ENCODE data around the gene KCTD18.

Gene KCTD18

GRCh38 chr2:200498402-200499162, 11.3 kb downstream of the KCTD18 start:
- no peaks in the 10 kb centered on the region for H3K79me1 ChIP-seq (ENCODE audit: low read length)
- H4K12ac ChIP-seq (ENCODE audit: low read depth, low read length) = no peak overlapping the region
- no CpG with 5 or more reads among the region's 2 CpGs for WGBS (ENCODE audit: extremely low coverage, insufficient coverage, insufficient read length)
- H2BK12ac ChIP-seq (ENCODE audit: low read length) = no peak overlapping the region
- H4K8ac ChIP-seq (ENCODE audit: low read depth, low read length) = no peak overlapping the region
- no peak overlapping the region for H3K23ac ChIP-seq (ENCODE audit: low read length)
- peaks cover 0 to 3% of the 10 kb centered on the region in 2 experiments for H3K36me3 ChIP-seq (ENCODE audit: control insufficient read depth in 1 of 2, insufficient read depth in 2 of 2, low read length in 2 of 2)
- H2BK120ac ChIP-seq (ENCODE audit: insufficient read depth, low read length, poor library complexity) = no peak overlapping the region
- no peak overlapping the region for H2BK5ac ChIP-seq (ENCODE audit: low read depth, low read length, poor library complexity)
- no peak overlapping the region for H3K4me2 ChIP-seq (ENCODE audit: low read length)
- no peak overlapping the region for H3K9ac ChIP-seq (ENCODE audit: low read length)
- no peak overlapping the region for H2AK5ac ChIP-seq (ENCODE audit: low read length)
- H3K79me2 ChIP-seq (ENCODE audit: control insufficient read depth, insufficient read depth, low read length, poor library complexity) = no peaks in the 10 kb centered on the region
- no peak overlapping the region for H3K4me3 ChIP-seq (ENCODE audit: low read depth, low read length)
- no peak overlapping the region for H3K4ac ChIP-seq (ENCODE audit: low read depth, low read length)
- H2AFZ ChIP-seq (ENCODE audit: insufficient read depth, low read length, poor library complexity) = no peak overlapping the region
- no peak overlapping the region for H3K18ac ChIP-seq (ENCODE audit: low read length)
- H4K91ac ChIP-seq (ENCODE audit: low read depth, low read length) = no peak overlapping the region
- H3K9me3 ChIP-seq (ENCODE audit: insufficient read depth, low read depth, low read length) = no peaks in the 10 kb centered on the region
- no peak for DNase-seq
- no peak overlapping the region for H3K14ac ChIP-seq (ENCODE audit: low read length)
- no peak overlapping the region for H3K27ac ChIP-seq (ENCODE audit: low read depth, low read length)
- no peaks in the 10 kb centered on the region for H3K27me3 ChIP-seq (ENCODE audit: insufficient read depth, low read length)
- no peaks in the 10 kb centered on the region for H3K4me1 ChIP-seq (ENCODE audit: control insufficient read depth in 1 of 2, insufficient read depth in 2 of 2, low read length in 2 of 2)

- no peak overlapping the region for H4K8ac ChIP-seq (ENCODE audit: low read depth, low read length)
- no peak overlapping the region for H3K4ac ChIP-seq (ENCODE audit: low read depth, low read length)
- no peaks in the 10 kb centered on the region for H3K27me3 ChIP-seq (ENCODE audit: insufficient read depth, low read length)
- WGBS (ENCODE audit: extremely low coverage, insufficient coverage, insufficient read length) = no CpG with 5 or more reads among the region's 1 CpG
- H2BK12ac ChIP-seq (ENCODE audit: low read length) = no peak overlapping the region
- H3K79me1 ChIP-seq (ENCODE audit: low read length) = no peaks in the 10 kb centered on the region
- no peak overlapping the region for H3K4me3 ChIP-seq (ENCODE audit: low read depth, low read length)
- no peak overlapping the region for H4K12ac ChIP-seq (ENCODE audit: low read depth, low read length)
- no peak overlapping the region for H2AFZ ChIP-seq (ENCODE audit: insufficient read depth, low read length, poor library complexity)
- no peak overlapping the region for H2AK5ac ChIP-seq (ENCODE audit: low read length)
- no peak overlapping the region for H2BK5ac ChIP-seq (ENCODE audit: low read depth, low read length, poor library complexity)
- no peaks in the 10 kb centered on the region for H3K4me1 ChIP-seq (ENCODE audit: control insufficient read depth in 1 of 2, insufficient read depth in 2 of 2, low read length in 2 of 2)
- H3K23ac ChIP-seq (ENCODE audit: low read length) = no peak overlapping the region
- no peaks in the 10 kb centered on the region for H3K9me3 ChIP-seq (ENCODE audit: insufficient read depth, low read depth, low read length)
- H4K91ac ChIP-seq (ENCODE audit: low read depth, low read length) = no peak overlapping the region
- H2BK120ac ChIP-seq (ENCODE audit: insufficient read depth, low read length, poor library complexity) = no peak overlapping the region
- no peak overlapping the region for H3K18ac ChIP-seq (ENCODE audit: low read length)
- H3K79me2 ChIP-seq (ENCODE audit: control insufficient read depth, insufficient read depth, low read length, poor library complexity) = no peaks in the 10 kb centered on the region
- peaks cover 0 to 3% of the 10 kb centered on the region in 2 experiments for H3K36me3 ChIP-seq (ENCODE audit: control insufficient read depth in 1 of 2, insufficient read depth in 2 of 2, low read length in 2 of 2)
- H3K9ac ChIP-seq (ENCODE audit: low read length) = no peak overlapping the region
- no peak overlapping the region for H3K27ac ChIP-seq (ENCODE audit: low read depth, low read length)
- H3K14ac ChIP-seq (ENCODE audit: low read length) = no peak overlapping the region
- DNase-seq = no peak
- no peak overlapping the region for H3K4me2 ChIP-seq (ENCODE audit: low read length)
These were observed 13.2 kb downstream of the KCTD18 start for GRCh38 chr2:200496696-200497095.

- no peak for DNase-seq
- no peaks in the 10 kb centered on the region for H3K27me3 ChIP-seq (ENCODE audit: insufficient read depth, low read length)
- H3K14ac ChIP-seq (ENCODE audit: low read length) = no peak overlapping the region
- no CpG with 5 or more reads among the region's 2 CpGs for WGBS (ENCODE audit: extremely low coverage, insufficient coverage, insufficient read length)
- H4K8ac ChIP-seq (ENCODE audit: low read depth, low read length) = no peak overlapping the region
- H3K23ac ChIP-seq (ENCODE audit: low read length) = no peak overlapping the region
- no peak overlapping the region for H2AFZ ChIP-seq (ENCODE audit: insufficient read depth, low read length, poor library complexity)
- H3K9ac ChIP-seq (ENCODE audit: low read length) = no peak overlapping the region
- H3K79me2 ChIP-seq (ENCODE audit: control insufficient read depth, insufficient read depth, low read length, poor library complexity) = no peaks in the 10 kb centered on the region
- peaks cover 8 to 9% of the 10 kb centered on the region in 2 experiments for H3K36me3 ChIP-seq (ENCODE audit: control insufficient read depth in 1 of 2, insufficient read depth in 2 of 2, low read length in 2 of 2)
- no peaks in the 10 kb centered on the region for H3K79me1 ChIP-seq (ENCODE audit: low read length)
- no peak overlapping the region for H2AK5ac ChIP-seq (ENCODE audit: low read length)
- no peak overlapping the region for H4K12ac ChIP-seq (ENCODE audit: low read depth, low read length)
- no peak overlapping the region for H3K4ac ChIP-seq (ENCODE audit: low read depth, low read length)
- H4K91ac ChIP-seq (ENCODE audit: low read depth, low read length) = no peak overlapping the region
- no peaks in the 10 kb centered on the region for H3K4me1 ChIP-seq (ENCODE audit: control insufficient read depth in 1 of 2, insufficient read depth in 2 of 2, low read length in 2 of 2)
- H3K27ac ChIP-seq (ENCODE audit: low read depth, low read length) = no peak overlapping the region
- H2BK120ac ChIP-seq (ENCODE audit: insufficient read depth, low read length, poor library complexity) = no peak overlapping the region
- H3K4me2 ChIP-seq (ENCODE audit: low read length) = no peak overlapping the region
- H3K4me3 ChIP-seq (ENCODE audit: low read depth, low read length) = no peak overlapping the region
- H2BK5ac ChIP-seq (ENCODE audit: low read depth, low read length, poor library complexity) = no peak overlapping the region
- H3K18ac ChIP-seq (ENCODE audit: low read length) = no peak overlapping the region
- H3K9me3 ChIP-seq (ENCODE audit: insufficient read depth, low read depth, low read length) = peaks cover 2% of the 10 kb centered on the region
- H2BK12ac ChIP-seq (ENCODE audit: low read length) = no peak overlapping the region
These were observed 15.8 kb downstream of the KCTD18 start for GRCh38 chr2:200494048-200494447.

- Histone ChIP-seq H3K4me3 (ENCODE audit: low read depth, low read length) (no peak overlapping the region), H3K36me3 (ENCODE audit: control insufficient read depth in 1 of 2, insufficient read depth in 2 of 2, low read length in 2 of 2) (peaks cover 8 to 9% of the 10 kb centered on the region in 2 experiments), H3K4me1 (ENCODE audit: control insufficient read depth in 1 of 2, insufficient read depth in 2 of 2, low read length in 2 of 2) (no peaks in the 10 kb centered on the region), H3K27me3 (ENCODE audit: insufficient read depth, low read length) (no peaks in the 10 kb centered on the region), H3K14ac (ENCODE audit: low read length) (no peak overlapping the region), H2BK5ac (ENCODE audit: low read depth, low read length, poor library complexity) (no peak overlapping the region), H2BK120ac (ENCODE audit: insufficient read depth, low read length, poor library complexity) (no peak overlapping the region), H3K27ac (ENCODE audit: low read depth, low read length) (no peak overlapping the region), H3K79me1 (ENCODE audit: low read length) (no peaks in the 10 kb centered on the region), H2AK5ac (ENCODE audit: low read length) (no peak overlapping the region), H3K9me3 (ENCODE audit: insufficient read depth, low read depth, low read length) (peaks cover 2% of the 10 kb centered on the region), H3K9ac (ENCODE audit: low read length) (no peak overlapping the region), H4K91ac (ENCODE audit: low read depth, low read length) (no peak overlapping the region), H3K18ac (ENCODE audit: low read length) (no peak overlapping the region), H4K8ac (ENCODE audit: low read depth, low read length) (no peak overlapping the region), H3K79me2 (ENCODE audit: control insufficient read depth, insufficient read depth, low read length, poor library complexity) (no peaks in the 10 kb centered on the region), H4K12ac (ENCODE audit: low read depth, low read length) (no peak overlapping the region), H3K4ac (ENCODE audit: low read depth, low read length) (no peak overlapping the region), H2BK12ac (ENCODE audit: low read length) (no peak overlapping the region), H3K23ac (ENCODE audit: low read length) (no peak overlapping the region), H3K4me2 (ENCODE audit: low read length) (no peak overlapping the region), H2AFZ (ENCODE audit: insufficient read depth, low read length, poor library complexity) (no peak overlapping the region)
- no peak for DNase-seq
These were observed 17.2 kb downstream of the KCTD18 start for GRCh38 chr2:200492656-200493055.

Measured in trophoblast cell (in vitro differentiated cells and primary cell).